Spleen (tissue), 11 donors: ENCODE measurements around the gene ZG16. TPM values are rescaled to one million over a fixed set of nuclear protein-coding genes. Genes with fewer than 3 reads are reported as not detected.
"Not testable (repeated sequence)": the region's sequence is repeated elsewhere in the genome, so short reads cannot be mapped to it uniquely, and the experiment has no call there.

Experiments used
- DNase-seq: peaks from one replicate; pipeline ENCODE4 v3.0.0-alpha.2; 2020
- H3K27ac ChIP-seq, 8 donors: fragments of 200-600 bp; sonication (generic) in 7 of 8; 1 replicate in 4 of 8; 2 replicates in 4 of 8; pipeline versions ENCODE4 v1.5.0 to v1.8.0; 2016 to 2021; ENCODE audit warnings: inconsistent platforms in 4 of 8, mild to moderate bottlenecking in 4 of 8, moderate library complexity in 1 of 8
- H3K27me3 ChIP-seq, 7 donors: fragments of 200-600 bp; sonication (generic) in 6 of 7; replicated peaks in 1 of 7; 1 replicate in 4 of 7; 2 replicates in 3 of 7; pipeline versions ENCODE4 v1.5.0 to v1.8.0; 2016 to 2021; ENCODE audit warnings: inconsistent platforms in 3 of 7, mild to moderate bottlenecking in 1 of 7
- H3K36me3 ChIP-seq, 6 donors: fragments of 200-600 bp; sonication (generic) in 5 of 6; 1 replicate in 4 of 6; 2 replicates in 2 of 6; pipeline versions ENCODE4 v1.5.0 to v1.8.0; 2016 to 2021; ENCODE audit warnings: inconsistent platforms in 2 of 6
- H3K4me1 ChIP-seq, 6 donors: fragments of 200-600 bp; sonication (generic) in 5 of 6; 1 replicate in 3 of 6; 2 replicates in 3 of 6; pipeline versions ENCODE4 v1.5.0 to v1.8.0; 2016 to 2021; ENCODE audit warnings: inconsistent platforms in 3 of 6
- H3K4me3 ChIP-seq, 8 donors: fragments of 200-600 bp; sonication (generic) in 7 of 8; 1 replicate in 4 of 8; 2 replicates in 4 of 8; pipeline versions ENCODE4 v1.5.0 to v1.8.0; 2016 to 2021; ENCODE audit warnings: inconsistent platforms in 4 of 8, mild to moderate bottlenecking in 4 of 8, moderate library complexity in 2 of 8
- H3K9me3 ChIP-seq, 8 donors: fragments of 200-600 bp; sonication (generic) in 7 of 8; 1 replicate in 4 of 8; 2 replicates in 4 of 8; pipeline versions ENCODE4 v1.5.0 to v1.8.0; 2016 to 2021; ENCODE audit warnings: inconsistent platforms in 4 of 8
- POLR2A ChIP-seq, 3 donors: fragments of 450-650 bp; IDR thresholded peaks; one replicate each; pipeline ENCODE4 v1.5.1; 2017; ENCODE audit warnings: antibody characterized with exemption in 3 of 3, mild to moderate bottlenecking in 1 of 3
- POLR2AphosphoS5 ChIP-seq, 3 donors: sonication (generic); formaldehyde crosslinking; IDR thresholded peaks; one replicate each; pipeline ENCODE4 v1.5.1; 2017; ENCODE audit warnings: antibody characterized with exemption in 3 of 3
- WGBS, 5 donors: extraction: QIAGEN DNeasy Blood & Tissue Kit in 3 of 5; methylation state at CpG; one replicate each; pipeline versions ENCODE4 v1.1.5 to v1.1.7; 2013 to 2018; 5-methylcytosine and 5-hydroxymethylcytosine counted together
- intact Hi-C: fragments of 100-400 bp; cut with DNase I; formaldehyde crosslinking; loops from one replicate; pipeline ENCODE4 v1.15.0; 2023; ENCODE audit warnings: low total_unique reads
- polyA plus RNA-seq, 3 donors: library from polyadenylated mRNA; stranded (reverse); fragments of 200-250 nt; gene quantifications; one replicate each; pipeline ENCODE4 v1.2.1, GENCODE V29; 2013
- total RNA-seq, 7 donors: library from RNA; depleted of rRNA in 3 of 7; stranded (reverse); fragments of >200 nt in 3 of 7; fragmentation: NEBNext Ultra II Directional in 4 of 7; extraction: Animal tissue kit (Norgen Biotek cat#: 25700) in 4 of 7; gene quantifications; one replicate each; pipeline versions ENCODE4 v1.1.0 to v1.2.1, GENCODE V29; 2016 to 2021
- TF ChIP-seq, protein P1 (sequence below), 11 experiments: fragments of 200-600 bp in 7 of 11; fragments of 450-650 bp in 4 of 11; sonication (generic) in 4 of 11; IDR thresholded peaks in 8 of 11; conservative IDR thresholded peaks in 3 of 11; 1 replicate in 7 of 11; 2 replicates in 4 of 11; pipeline versions ENCODE4 v1.4.0 to v1.8.0; 2016 to 2021; ENCODE audit warnings: antibody characterized with exemption in 11 of 11, inconsistent platforms in 4 of 11, mild to moderate bottlenecking in 1 of 11
- donor health status: healthy with polysubstance abuse.
- donor health status: DM: no; HTN: no; CAD: no; lungs with moderate emphysema.
- donor health status: DM: no; HTN: no; CAD: no.
- donor health status: Bipolar disorder and iron deficiency.
- donor health status: healthy.
- donor health status: DM: no; HTN: no; CAD: no.
- donor health status: DM: yes; HTN: yes; CAD: no.

ZG16 gene
- total and polyA plus RNA-seq, 10 donors = 0.06 to 0.07 TPM; not detected in 8

DNA sequence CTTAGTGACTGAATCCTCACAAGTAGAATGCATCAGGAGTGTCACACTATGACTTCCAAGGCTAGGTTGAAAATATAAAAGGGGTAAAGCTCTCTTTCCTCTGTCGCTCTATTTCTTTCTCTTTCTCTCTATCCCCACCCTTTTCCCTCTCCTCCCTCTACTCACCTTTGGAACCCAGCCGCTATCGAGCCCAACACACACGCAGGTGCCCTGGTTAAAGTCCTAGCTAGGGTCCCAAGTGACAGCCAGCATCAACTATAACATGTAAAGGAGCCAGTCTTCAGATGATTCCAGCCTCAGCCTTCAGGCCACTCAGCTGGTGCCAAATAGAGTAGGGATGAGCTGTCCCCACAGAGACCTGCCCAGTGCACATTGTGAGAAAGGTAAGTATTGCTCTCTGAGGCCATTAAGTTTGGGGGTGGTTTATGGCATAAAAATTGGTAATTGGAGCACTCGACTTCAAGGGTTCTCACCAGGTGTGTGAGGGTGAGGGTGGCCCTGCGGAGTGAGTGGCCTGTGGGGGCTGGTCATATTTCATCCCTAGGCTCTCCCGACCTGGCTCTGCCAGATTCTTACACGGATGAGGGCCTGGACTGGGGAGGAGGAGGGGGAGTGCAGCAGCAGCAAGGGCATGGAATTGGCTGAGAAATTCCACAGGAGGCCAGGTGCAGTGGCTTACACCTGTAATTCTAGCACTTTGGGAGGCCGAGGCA, 17.3 kb upstream of the ZG16 start:
- no peaks in the 10 kb centered on the region for H3K36me3 ChIP-seq
- DNase-seq = no peak
- H3K4me3 ChIP-seq = no peak overlapping the region
- H3K27ac ChIP-seq = no peak overlapping the region
- TF ChIP-seq, protein P1, sequence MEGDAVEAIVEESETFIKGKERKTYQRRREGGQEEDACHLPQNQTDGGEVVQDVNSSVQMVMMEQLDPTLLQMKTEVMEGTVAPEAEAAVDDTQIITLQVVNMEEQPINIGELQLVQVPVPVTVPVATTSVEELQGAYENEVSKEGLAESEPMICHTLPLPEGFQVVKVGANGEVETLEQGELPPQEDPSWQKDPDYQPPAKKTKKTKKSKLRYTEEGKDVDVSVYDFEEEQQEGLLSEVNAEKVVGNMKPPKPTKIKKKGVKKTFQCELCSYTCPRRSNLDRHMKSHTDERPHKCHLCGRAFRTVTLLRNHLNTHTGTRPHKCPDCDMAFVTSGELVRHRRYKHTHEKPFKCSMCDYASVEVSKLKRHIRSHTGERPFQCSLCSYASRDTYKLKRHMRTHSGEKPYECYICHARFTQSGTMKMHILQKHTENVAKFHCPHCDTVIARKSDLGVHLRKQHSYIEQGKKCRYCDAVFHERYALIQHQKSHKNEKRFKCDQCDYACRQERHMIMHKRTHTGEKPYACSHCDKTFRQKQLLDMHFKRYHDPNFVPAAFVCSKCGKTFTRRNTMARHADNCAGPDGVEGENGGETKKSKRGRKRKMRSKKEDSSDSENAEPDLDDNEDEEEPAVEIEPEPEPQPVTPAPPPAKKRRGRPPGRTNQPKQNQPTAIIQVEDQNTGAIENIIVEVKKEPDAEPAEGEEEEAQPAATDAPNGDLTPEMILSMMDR (IDR thresholded peaks at IDR 0.05 in 8 of 11, conservative IDR thresholded peaks at IDR 0.05 in 3 of 11) = no peak
- TF ChIP-seq POLR2AphosphoS5 (IDR thresholded peaks at IDR 0.05) (no peak), POLR2A (IDR thresholded peaks at IDR 0.05) (no peak)
- intact Hi-C loops = no loop called here
- H3K4me1 ChIP-seq = peaks cover 0 to 6% (median 0%) of the 10 kb centered on the region in 6 donors
- H3K27me3 ChIP-seq = peaks cover 0 to 6% (median 0%) of the 10 kb centered on the region in 7 donors
- 76 to 95% (median 84%) methylated on average over 9 of the region's 9 CpGs for WGBS, 5 donors
- no peaks in the 10 kb centered on the region for H3K9me3 ChIP-seq

DNA sequence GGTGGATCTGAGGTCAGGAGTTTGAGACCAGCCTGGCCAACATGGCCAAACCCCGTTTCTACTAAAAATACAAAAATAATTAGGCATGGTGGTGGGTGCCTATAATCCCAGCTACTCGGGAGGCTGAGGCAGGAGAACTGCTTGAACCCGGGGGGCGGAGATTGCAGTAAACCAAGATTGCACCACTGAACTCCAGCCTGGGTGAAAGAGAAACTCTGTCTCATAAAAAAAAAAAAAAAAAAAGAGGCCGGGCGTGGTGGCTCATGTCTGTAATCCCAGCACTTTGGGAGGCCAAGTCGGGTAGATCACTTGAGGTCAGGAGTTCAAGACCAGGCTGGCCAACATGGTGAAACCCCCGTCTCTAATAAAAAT, 16.8 kb upstream of the ZG16 start:
- H3K27me3 ChIP-seq, H3K27ac ChIP-seq, H3K9me3 ChIP-seq, H3K4me1 ChIP-seq, H3K4me3 ChIP-seq, intact Hi-C loops, DNase-seq, H3K36me3 ChIP-seq: not testable (repeated sequence)
- WGBS, 5 donors = 78 to 89% (median 82%) methylated on average over 8 of the region's 8 CpGs

- Histone ChIP-seq H3K4me3 (no peak overlapping the region), H3K9me3 (no peaks in the 10 kb centered on the region), H3K27ac (no peak overlapping the region), H3K27me3 (peaks cover 0 to 6% (median 0%) of the 10 kb centered on the region in 7 donors), H3K36me3 (no peaks in the 10 kb centered on the region), H3K4me1 (peaks cover 0 to 6% (median 0%) of the 10 kb centered on the region in 6 donors)
- DNase-seq = no peak
- TF ChIP-seq POLR2A (IDR thresholded peaks at IDR 0.05) = no peak
- TF ChIP-seq, protein P1 (IDR thresholded peaks at IDR 0.05 in 8 of 11, conservative IDR thresholded peaks at IDR 0.05 in 3 of 11) = no peak
- WGBS, 5 donors = 77 to 89% (median 83%) methylated on average over 6 of the region's 6 CpGs
- intact Hi-C loops = no loop called here
These were observed 16.2 kb upstream of the ZG16 start for GRCh38 chr16:29761882-29762281.

- no peaks in the 10 kb centered on the region for H3K9me3 ChIP-seq
- TF ChIP-seq POLR2AphosphoS5 (IDR thresholded peaks at IDR 0.05) (no peak), POLR2A (IDR thresholded peaks at IDR 0.05) (no peak)
- TF ChIP-seq, protein P1 (IDR thresholded peaks at IDR 0.05 in 8 of 11, conservative IDR thresholded peaks at IDR 0.05 in 3 of 11) = no peak
- 74 to 86% (median 74%) methylated on average over 6 of the region's 6 CpGs for WGBS, 5 donors
- H3K36me3 ChIP-seq = no peaks in the 10 kb centered on the region
- DNase-seq = no peak
- peaks cover 0 to 6% (median 0%) of the 10 kb centered on the region in 6 donors for H3K4me1 ChIP-seq
- intact Hi-C loops = no loop called here
- H3K4me3 ChIP-seq = no peak overlapping the region
- H3K27ac ChIP-seq = no peak overlapping the region
- H3K27me3 ChIP-seq = peaks cover 0 to 6% (median 0%) of the 10 kb centered on the region in 7 donors
These were observed 14.7 kb upstream of the ZG16 start for GRCh38 chr16:29763326-29763725.
